Ovary (tissue), 3 donors: Measurements from ENCODE around the gene GP1BB.

Experiments
- CTCF ChIP-seq, 3 donors: fragments of 450-650 bp in 2 of 3; fragments of 200-600 bp in 1 of 3; IDR thresholded peaks; one replicate each; pipeline versions ENCODE4 v1.5.1 to v1.8.0; 2016 to 2022; ENCODE audit warnings: antibody characterized with exemption in 3 of 3, mild to moderate bottlenecking in 1 of 3
- POLR2A ChIP-seq: fragments of 450-650 bp; IDR thresholded peaks from one replicate; pipeline ENCODE4 v1.6.1; 2017; ENCODE audit warnings: antibody characterized with exemption, mild to moderate bottlenecking, moderate library complexity
- donor health status: DM: no; HTN: no; CAD: no.

GRCh38 chr22:19757140-19757984, 34.0 kb downstream of the GP1BB start:
- TF ChIP-seq CTCF (IDR thresholded peaks at IDR 0.05) = no peak
- no peak for TF ChIP-seq POLR2A
